NCI-H510A treated with DMSO at 0.1 percent for 48 hours (cell line): Measurements from ENCODE around the gene FYCO1.

Source experiments
- DNase-seq: peaks from one replicate; lab custom pipeline; 2025; lab: John Stamatoyannopoulos, UW

Gene FYCO1

DNA sequence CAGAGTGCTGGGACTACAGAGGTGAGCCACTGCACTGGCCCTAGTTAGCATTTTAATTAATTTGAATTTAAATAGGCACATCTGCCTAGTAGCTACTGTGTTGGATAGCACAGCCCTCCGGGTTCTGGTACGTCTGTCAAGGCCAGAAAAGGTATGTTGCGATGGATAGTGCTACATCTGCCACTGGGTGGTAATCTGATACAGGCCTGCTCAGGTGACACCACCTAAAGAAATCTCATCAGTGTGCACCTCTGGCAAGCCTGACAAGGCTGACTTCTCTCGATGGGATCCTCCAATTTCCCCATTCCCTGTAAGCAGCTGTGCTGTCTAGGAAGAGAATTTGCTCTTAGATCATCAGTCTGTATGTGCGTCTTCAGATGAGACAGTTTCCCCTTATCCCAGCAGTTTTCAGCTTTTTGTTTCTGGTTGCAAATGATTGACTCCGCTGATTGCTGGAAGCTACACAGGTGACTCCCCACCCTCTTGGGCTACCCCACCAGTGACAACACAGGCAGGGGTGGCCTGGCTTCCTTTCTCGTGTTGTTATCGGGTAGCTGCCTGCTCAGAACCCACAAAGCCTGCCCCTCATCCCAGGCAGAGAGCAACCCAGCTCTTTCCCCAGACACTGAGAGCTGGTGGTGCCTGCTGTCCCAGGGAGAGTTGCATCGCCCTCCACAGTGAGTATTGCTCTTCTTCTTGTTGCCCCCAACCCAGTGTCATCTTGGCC lies 109.5 kb downstream of the FYCO1 start, which contains the start of gene CCR9:
Gene CCR9 (plus strand): TSS at position 565 of the 727 bp plus-strand sequence. CDS start 8,391 bp downstream, outside the sequence.
- peak; percentile 36 for DNase-seq

- no peak for DNase-seq
Observed at GRCh38 chr3:45884368-45885201, 111.0 kb downstream of the FYCO1 start.

DNA sequence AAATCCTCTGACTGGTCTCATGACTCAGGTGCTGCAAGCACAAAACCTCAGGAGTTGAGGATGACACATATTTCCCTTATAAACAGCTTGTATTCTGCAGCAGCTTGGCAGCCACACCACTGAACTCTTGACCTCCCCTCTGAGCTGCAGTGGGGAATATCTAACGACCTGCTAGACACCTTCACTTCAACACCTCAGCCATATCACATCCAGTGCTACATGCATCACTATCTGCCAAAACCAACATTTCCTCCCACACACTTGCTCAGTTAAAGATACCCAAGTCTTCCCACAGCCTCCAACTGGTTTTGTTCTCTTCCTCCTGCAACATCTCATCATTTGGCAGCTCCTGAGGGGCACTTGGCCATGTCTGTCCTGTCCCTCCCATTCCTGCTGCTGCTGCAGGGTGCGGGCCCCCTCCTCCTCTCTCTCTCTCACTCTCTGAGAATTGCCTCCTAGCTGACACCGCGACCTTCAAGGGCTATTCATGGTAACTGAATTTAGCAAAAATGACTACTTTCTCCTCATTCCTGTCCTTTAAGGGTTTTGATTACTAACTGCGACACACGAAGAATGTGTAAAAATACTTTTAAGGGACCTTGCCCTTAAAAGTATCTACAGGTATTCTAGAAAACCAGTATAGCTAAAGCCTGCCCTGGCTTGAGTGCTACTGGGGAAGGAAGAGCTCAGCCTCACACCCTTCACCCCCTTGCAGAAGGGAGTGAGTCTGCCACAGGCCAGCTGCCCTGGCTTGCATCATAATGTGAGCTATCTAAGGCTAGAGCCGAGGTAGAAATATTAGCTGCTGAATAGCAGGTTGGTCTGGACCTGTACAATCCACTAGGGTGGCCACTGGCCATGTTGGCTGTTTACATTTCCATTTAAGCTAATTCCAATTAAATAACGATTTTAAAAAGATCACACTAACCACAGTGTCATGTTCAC lies 114.3 kb downstream of the FYCO1 start:
- DNase-seq, result no peak

DNA sequence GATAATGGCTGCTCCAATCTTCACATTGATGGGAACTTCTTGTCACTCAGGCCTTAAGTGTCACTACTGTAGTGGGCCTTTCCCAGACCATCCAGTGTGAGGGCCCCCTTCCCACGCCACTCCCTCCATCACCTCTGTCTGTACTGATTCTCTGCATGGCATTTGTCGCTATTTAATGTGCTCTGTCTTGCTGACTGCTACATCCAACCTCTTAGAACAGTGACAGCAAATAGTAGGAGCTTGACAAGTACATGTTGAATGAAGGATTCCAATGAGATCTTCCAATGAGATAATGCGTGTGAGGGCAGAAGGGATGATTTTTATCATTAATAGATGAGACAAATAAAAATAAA lies 114.9 kb downstream of the FYCO1 start:
- no peak for DNase-seq

- no peak for DNase-seq
Observed at GRCh38 chr3:45878124-45878523, 117.5 kb downstream of the FYCO1 start.

DNA sequence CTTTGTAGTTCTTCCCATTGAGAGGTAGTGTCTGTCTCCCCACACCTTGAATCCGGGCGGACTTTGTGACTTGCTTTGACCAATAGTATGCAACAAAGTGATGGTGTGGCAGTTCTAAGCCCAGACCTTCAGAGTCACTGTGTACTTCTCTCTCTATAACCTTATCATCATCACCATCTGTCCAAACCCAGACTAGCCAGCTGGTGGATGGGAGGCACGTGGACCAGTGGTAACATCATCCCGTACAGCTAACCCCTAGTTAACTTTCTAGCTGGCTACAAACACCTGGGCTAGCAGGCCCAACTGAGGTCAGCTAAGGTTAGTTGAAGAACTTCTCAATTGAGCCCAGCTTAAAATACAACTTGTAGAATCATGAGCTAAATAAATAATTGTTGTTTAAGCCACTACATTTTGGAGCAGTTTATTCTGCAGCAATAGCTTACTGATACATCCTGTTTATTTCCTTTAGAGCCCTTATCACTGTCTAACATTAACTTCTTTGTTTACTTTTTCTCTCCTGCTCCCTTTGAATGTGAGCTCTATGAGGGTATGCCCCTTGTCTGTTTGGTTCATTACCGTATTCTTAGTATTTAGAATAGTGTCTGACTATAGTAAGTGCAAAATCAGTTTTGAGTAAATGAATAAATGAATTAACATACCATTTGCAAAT lies 120.8 kb downstream of the FYCO1 start:
- no peak for DNase-seq

GRCh38 chr3:45873638-45874037 lies 122.0 kb downstream of the FYCO1 start:
- DNase-seq, result no peak

DNA sequence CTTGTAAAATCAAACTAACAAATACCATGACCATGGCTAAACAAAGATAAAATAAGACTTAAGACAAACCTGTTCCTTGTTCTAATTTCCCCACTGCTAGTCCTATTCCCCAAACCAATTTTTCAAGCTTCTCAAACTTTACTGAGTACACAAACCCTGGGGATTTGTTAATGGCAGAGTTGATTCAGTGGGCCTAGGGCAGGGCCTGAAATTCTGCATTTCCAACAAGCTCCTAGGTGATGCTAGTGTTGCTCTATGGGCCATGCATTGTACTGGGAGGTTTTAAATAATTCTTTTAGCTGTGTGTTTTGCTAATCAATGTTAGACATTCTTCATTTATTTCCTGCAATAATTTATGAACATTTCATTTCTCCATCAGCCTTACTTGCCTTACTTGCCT lies 122.6 kb downstream of the FYCO1 start:
- no peak for DNase-seq

DNA sequence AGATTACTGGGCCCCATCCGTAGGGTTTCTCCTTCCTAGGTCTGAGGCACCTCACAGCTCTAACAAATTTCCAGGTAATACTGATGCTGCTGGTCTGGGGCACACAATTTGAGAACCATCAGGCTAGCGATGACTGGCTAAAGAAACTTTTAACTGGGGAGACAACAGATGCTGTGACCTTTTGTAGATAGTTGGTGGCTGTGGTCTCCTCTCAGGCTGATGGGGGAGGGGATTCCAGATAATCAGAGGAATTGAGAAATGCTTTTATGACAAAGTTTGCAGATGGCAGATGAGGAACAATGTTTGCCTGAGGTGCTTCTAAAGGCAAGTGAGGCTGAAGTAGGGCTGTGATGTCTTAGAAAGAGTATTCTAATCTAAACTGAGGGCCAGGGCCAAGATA lies 123.1 kb downstream of the FYCO1 start:
- DNase-seq, result no peak

- DNase-seq, result no peak
Observed at GRCh38 chr3:45871780-45872179, 123.8 kb downstream of the FYCO1 start.

- no peak for DNase-seq
Observed at GRCh38 chr3:45870099-45870498, 125.5 kb downstream of the FYCO1 start.

DNA sequence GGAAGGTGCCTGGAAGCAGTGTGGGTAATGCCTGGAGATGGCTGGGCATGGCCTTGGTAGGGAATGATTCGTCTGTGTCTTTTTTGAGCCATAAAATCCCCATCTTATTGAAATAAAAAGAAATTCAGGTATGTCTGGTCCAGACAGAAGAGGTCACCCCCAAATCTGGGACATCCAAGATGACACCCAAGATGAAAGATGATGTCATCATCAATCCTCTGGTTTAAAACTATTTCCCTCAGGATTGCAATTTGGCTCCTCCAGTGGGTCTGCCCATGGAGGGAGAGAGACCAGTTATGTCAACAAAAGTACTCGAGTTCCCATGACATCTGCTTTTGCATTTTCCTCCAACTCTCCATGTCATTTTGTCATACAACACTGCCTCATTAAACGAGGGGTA lies 126.0 kb downstream of the FYCO1 start:
- DNase-seq, result no peak

DNA sequence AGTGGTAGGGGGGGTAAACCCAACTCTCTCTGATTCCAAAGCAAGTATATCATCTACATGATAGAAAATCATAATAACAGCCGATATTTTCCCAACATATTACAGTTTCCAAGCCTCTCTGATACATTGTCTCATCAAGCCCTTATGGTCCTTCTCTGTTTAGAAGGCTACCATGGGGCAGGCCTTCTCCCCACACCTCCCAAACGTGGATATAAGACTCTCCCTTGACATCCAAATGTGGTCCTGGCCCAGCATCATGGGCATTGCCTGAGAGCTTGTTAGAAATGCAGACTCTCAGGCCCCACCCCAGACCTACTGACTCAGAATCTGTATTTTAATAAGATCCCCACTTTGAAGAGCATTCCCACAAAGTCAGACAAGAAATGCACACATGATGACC lies 127.0 kb downstream of the FYCO1 start:
- no peak for DNase-seq

GRCh38 chr3:45868213-45868612 lies 127.4 kb downstream of the FYCO1 start:
- peak; percentile 0 for DNase-seq
